Kidney epithelial cell (primary cell): ENCODE results near the gene CDK1. TPM values are rescaled to one million over a fixed set of nuclear protein-coding genes. Genes with fewer than 3 reads are reported as not detected.
A peak's percentile ranks its signal among the peaks of the same experiment; 100 is the strongest.

Experiments
- DNase-seq: peaks from one replicate; pipeline ENCODE4 v3.0.0-alpha.2; 2010; ENCODE audit warnings: low read depth
- H3K27me3 ChIP-seq: 2 replicates; pipeline ENCODE4 v1.6.0; 2011; ENCODE audit warnings: low read length; ENCODE audit not compliant: control insufficient read depth, insufficient read depth
- H3K36me3 ChIP-seq: 2 replicates; pipeline ENCODE4 v1.5.1; 2011; ENCODE audit warnings: low read length; ENCODE audit not compliant: control insufficient read depth, insufficient read depth
- H3K4me3 ChIP-seq: 2 replicates; pipeline ENCODE4 v1.5.1; 2011; ENCODE audit warnings: low read depth, mild to moderate bottlenecking, control low read depth, low read length
- CTCF ChIP-seq: IDR thresholded peaks from 2 replicates; pipeline ENCODE4 v1.5.1; 2011; ENCODE audit warnings: mild to moderate bottlenecking, moderate library complexity, low read length, control low read depth, inconsistent platforms; ENCODE audit not compliant: insufficient read depth, poor library complexity, severe bottlenecking
- total RNA-seq: library from RNA; depleted of rRNA; stranded (reverse); fragments of >200 nt; gene quantifications from 2 replicates; pipeline ENCODE4 v1.2.3, GENCODE V29; 2015

The CDK1 gene
- total RNA-seq, 1 donor from 2014 or later = 16.2 TPM

- Histone ChIP-seq H3K36me3 (no peaks in the 10 kb centered on the region), H3K27me3 (no peaks in the 10 kb centered on the region), H3K4me3 (no peak overlapping the region)
- no peak for DNase-seq
- TF ChIP-seq CTCF = no peak
Observed at GRCh38 chr10:60760711-60761210, 17.5 kb upstream of the CDK1 start.

- Histone ChIP-seq H3K27me3 (no peaks in the 10 kb centered on the region), H3K4me3 (no peak overlapping the region), H3K36me3 (no peaks in the 10 kb centered on the region)
- no peak for DNase-seq
- no peak for TF ChIP-seq CTCF
Observed at GRCh38 chr10:60762554-60762953, 15.7 kb upstream of the CDK1 start.

- H3K36me3 ChIP-seq = no peaks in the 10 kb centered on the region
- TF ChIP-seq CTCF = no peak
- H3K27me3 ChIP-seq = no peaks in the 10 kb centered on the region
- no peak for DNase-seq
- H3K4me3 ChIP-seq = no peak overlapping the region
Observed at GRCh38 chr10:60767424-60767823, 10.9 kb upstream of the CDK1 start.

GRCh38 chr10:60769406-60769805 is 8.9 kb upstream of the CDK1 start:
- Histone ChIP-seq H3K4me3 (no peak overlapping the region), H3K27me3 (no peaks in the 10 kb centered on the region), H3K36me3 (no peaks in the 10 kb centered on the region)
- no peak for TF ChIP-seq CTCF
- DNase-seq = no peak

- DNase-seq = no peak
- no peak for TF ChIP-seq CTCF
- H3K27me3 ChIP-seq = no peaks in the 10 kb centered on the region
- H3K4me3 ChIP-seq = peak overlapping the region; percentile 31
- H3K36me3 ChIP-seq = no peaks in the 10 kb centered on the region
Observed at GRCh38 chr10:60777696-60778213, 523 bp upstream of the CDK1 start.
